Spleen (tissue), 11 donors: ENCODE measurements around the gene TEX11. TPM values are rescaled to one million over a fixed set of nuclear protein-coding genes. Genes with fewer than 3 reads are reported as not detected.
A peak's percentile ranks its signal among the peaks of the same experiment; 100 is the strongest.

Experiments
- DNase-seq: peaks from one replicate; pipeline ENCODE4 v3.0.0-alpha.2; 2020
- H3K27ac ChIP-seq, 8 donors: fragments of 200-600 bp; sonication (generic) in 7 of 8; 1 replicate in 4 of 8; 2 replicates in 4 of 8; pipeline versions ENCODE4 v1.5.0 to v1.8.0; 2016 to 2021; ENCODE audit warnings: inconsistent platforms in 4 of 8, mild to moderate bottlenecking in 4 of 8, moderate library complexity in 1 of 8
- H3K27me3 ChIP-seq, 7 donors: fragments of 200-600 bp; sonication (generic) in 6 of 7; replicated peaks in 1 of 7; 1 replicate in 4 of 7; 2 replicates in 3 of 7; pipeline versions ENCODE4 v1.5.0 to v1.8.0; 2016 to 2021; ENCODE audit warnings: inconsistent platforms in 3 of 7, mild to moderate bottlenecking in 1 of 7
- H3K36me3 ChIP-seq, 6 donors: fragments of 200-600 bp; sonication (generic) in 5 of 6; 1 replicate in 4 of 6; 2 replicates in 2 of 6; pipeline versions ENCODE4 v1.5.0 to v1.8.0; 2016 to 2021; ENCODE audit warnings: inconsistent platforms in 2 of 6
- H3K4me1 ChIP-seq, 6 donors: fragments of 200-600 bp; sonication (generic) in 5 of 6; 1 replicate in 3 of 6; 2 replicates in 3 of 6; pipeline versions ENCODE4 v1.5.0 to v1.8.0; 2016 to 2021; ENCODE audit warnings: inconsistent platforms in 3 of 6
- H3K4me3 ChIP-seq, 8 donors: fragments of 200-600 bp; sonication (generic) in 7 of 8; 1 replicate in 4 of 8; 2 replicates in 4 of 8; pipeline versions ENCODE4 v1.5.0 to v1.8.0; 2016 to 2021; ENCODE audit warnings: inconsistent platforms in 4 of 8, mild to moderate bottlenecking in 4 of 8, moderate library complexity in 2 of 8
- H3K9me3 ChIP-seq, 8 donors: fragments of 200-600 bp; sonication (generic) in 7 of 8; 1 replicate in 4 of 8; 2 replicates in 4 of 8; pipeline versions ENCODE4 v1.5.0 to v1.8.0; 2016 to 2021; ENCODE audit warnings: inconsistent platforms in 4 of 8
- CTCF ChIP-seq, 11 experiments: fragments of 200-600 bp in 7 of 11; fragments of 450-650 bp in 4 of 11; sonication (generic) in 4 of 11; IDR thresholded peaks in 8 of 11; conservative IDR thresholded peaks in 3 of 11; 1 replicate in 7 of 11; 2 replicates in 4 of 11; pipeline versions ENCODE4 v1.4.0 to v1.8.0; 2016 to 2021; ENCODE audit warnings: antibody characterized with exemption in 11 of 11, inconsistent platforms in 4 of 11, mild to moderate bottlenecking in 1 of 11
- POLR2A ChIP-seq, 3 donors: fragments of 450-650 bp; IDR thresholded peaks; one replicate each; pipeline ENCODE4 v1.5.1; 2017; ENCODE audit warnings: antibody characterized with exemption in 3 of 3, mild to moderate bottlenecking in 1 of 3
- POLR2AphosphoS5 ChIP-seq, 3 donors: sonication (generic); formaldehyde crosslinking; IDR thresholded peaks; one replicate each; pipeline ENCODE4 v1.5.1; 2017; ENCODE audit warnings: antibody characterized with exemption in 3 of 3
- WGBS, 5 donors: extraction: QIAGEN DNeasy Blood & Tissue Kit in 3 of 5; methylation state at CpG; one replicate each; pipeline versions ENCODE4 v1.1.5 to v1.1.7; 2013 to 2018; 5-methylcytosine and 5-hydroxymethylcytosine counted together
- intact Hi-C: fragments of 100-400 bp; cut with DNase I; formaldehyde crosslinking; loops from one replicate; pipeline ENCODE4 v1.15.0; 2023; ENCODE audit warnings: low total_unique reads
- polyA plus RNA-seq, 3 donors: library from polyadenylated mRNA; stranded (reverse); fragments of 200-250 nt; gene quantifications; one replicate each; pipeline ENCODE4 v1.2.1, GENCODE V29; 2013
- total RNA-seq, 7 donors: library from RNA; depleted of rRNA in 3 of 7; stranded (reverse); fragments of >200 nt in 3 of 7; fragmentation: NEBNext Ultra II Directional in 4 of 7; extraction: Animal tissue kit (Norgen Biotek cat#: 25700) in 4 of 7; gene quantifications; one replicate each; pipeline versions ENCODE4 v1.1.0 to v1.2.1, GENCODE V29; 2016 to 2021
- donor health status: healthy with polysubstance abuse.
- donor health status: DM: no; HTN: no; CAD: no; lungs with moderate emphysema.
- donor health status: DM: no; HTN: no; CAD: no.
- donor health status: Bipolar disorder and iron deficiency.
- donor health status: healthy.
- donor health status: DM: no; HTN: no; CAD: no.
- donor health status: DM: yes; HTN: yes; CAD: no.

The TEX11 gene
- total and polyA plus RNA-seq, 10 donors: 0.06 to 1.9 (median 0.81) TPM

- Histone ChIP-seq H3K9me3 (no peaks in the 10 kb centered on the region), H3K4me3 (no peak overlapping the region), H3K36me3 (peaks cover 0 to 31% (median 0%) of the 10 kb centered on the region in 6 donors), H3K27me3 (no peaks in the 10 kb centered on the region), H3K27ac (peak overlapping the region in 2 of 8 donors; percentile 16 to 28), H3K4me1 (no peaks in the 10 kb centered on the region)
- 40 to 53% (median 47%) methylated on average over 2 of the region's 2 CpGs for WGBS, 5 donors
- DNase-seq: no peak
- intact Hi-C loops: no loop called here
- TF ChIP-seq CTCF (IDR thresholded peaks at IDR 0.05 in 8 of 11, conservative IDR thresholded peaks at IDR 0.05 in 3 of 11) (no peak), POLR2A (IDR thresholded peaks at IDR 0.05) (no peak)
Measured at GRCh38 chrX:70488856-70489255, 419.7 kb downstream of the TEX11 start.

- no peak for DNase-seq
- H3K36me3 ChIP-seq: peaks cover 0 to 13% (median 0%) of the 10 kb centered on the region in 6 donors
- 67 to 95% (median 89%) methylated on average over 7 of the region's 7 CpGs for WGBS, 5 donors
- no peaks in the 10 kb centered on the region for H3K27me3 ChIP-seq
- no peaks in the 10 kb centered on the region for H3K9me3 ChIP-seq
- TF ChIP-seq POLR2A (IDR thresholded peaks at IDR 0.05) (no peak), POLR2AphosphoS5 (IDR thresholded peaks at IDR 0.05) (no peak), CTCF (IDR thresholded peaks at IDR 0.05 in 8 of 11, conservative IDR thresholded peaks at IDR 0.05 in 3 of 11) (no peak)
- peaks cover 0 to 7% (median 0%) of the 10 kb centered on the region in 6 donors for H3K4me1 ChIP-seq
- no peak overlapping the region for H3K4me3 ChIP-seq
- no peak overlapping the region for H3K27ac ChIP-seq
- intact Hi-C loops: no loop called here
Measured at GRCh38 chrX:70485466-70485865, 423.0 kb downstream of the TEX11 start.

- intact Hi-C loops: no loop called here
- H3K36me3 ChIP-seq: peaks cover 0 to 20% (median 0%) of the 10 kb centered on the region in 6 donors
- H3K4me3 ChIP-seq: no peak overlapping the region
- 90 to 100% (median 95%) methylated on average over 1 to 2 of the region's 2 CpGs for WGBS, 5 donors
- no peaks in the 10 kb centered on the region for H3K9me3 ChIP-seq
- no peak for TF ChIP-seq CTCF (IDR thresholded peaks at IDR 0.05 in 8 of 11, conservative IDR thresholded peaks at IDR 0.05 in 3 of 11)
- no peak for TF ChIP-seq POLR2A (IDR thresholded peaks at IDR 0.05)
- no peak for TF ChIP-seq POLR2AphosphoS5 (IDR thresholded peaks at IDR 0.05)
- no peaks in the 10 kb centered on the region for H3K27me3 ChIP-seq
- no peak for DNase-seq
- no peak overlapping the region for H3K27ac ChIP-seq
- H3K4me1 ChIP-seq: peaks cover 0 to 13% (median 0%) of the 10 kb centered on the region in 6 donors
Measured at GRCh38 chrX:70482300-70482699, 426.2 kb downstream of the TEX11 start.

GRCh38 chrX:70481471-70482270 lies 426.8 kb downstream of the TEX11 start:
- intact Hi-C loops: no loop called here
- Histone ChIP-seq H3K4me1 (peaks cover 0 to 13% (median 0%) of the 10 kb centered on the region in 6 donors), H3K27ac (peak overlapping the region in 6 of 8 donors; percentile 13 to 60 (median 44)), H3K27me3 (no peaks in the 10 kb centered on the region), H3K4me3 (no peak overlapping the region), H3K36me3 (peaks cover 0 to 20% (median 0%) of the 10 kb centered on the region in 6 donors), H3K9me3 (no peaks in the 10 kb centered on the region)
- TF ChIP-seq POLR2AphosphoS5 (IDR thresholded peaks at IDR 0.05) (no peak), CTCF (IDR thresholded peaks at IDR 0.05 in 8 of 11, conservative IDR thresholded peaks at IDR 0.05 in 3 of 11) (no peak), POLR2A (IDR thresholded peaks at IDR 0.05) (no peak)
- 70 to 77% (median 74%) methylated on average over 8 of the region's 8 CpGs for WGBS, 5 donors
- DNase-seq: no peak
